Prostate gland (tissue), 2 donors: Measurements from ENCODE around the gene RNF225. TPM values are rescaled to one million over a fixed set of nuclear protein-coding genes. Genes with fewer than 3 reads are reported as not detected.

Experiments used
- DNase-seq: peaks from one replicate; pipeline ENCODE4 v3.0.0-alpha.2; 2019; ENCODE audit warnings: low spot score
- H3K27ac ChIP-seq, 2 donors: fragments of 200-600 bp; sonication (generic); 2 replicates each; pipeline ENCODE4 v1.5.1; 2017 to 2019
- H3K27me3 ChIP-seq: fragments of 200-600 bp; sonication (generic); replicated peaks from 2 replicates; pipeline ENCODE4 v1.5.1; 2019; ENCODE audit not compliant: insufficient read depth
- H3K36me3 ChIP-seq, 2 donors: fragments of 200-600 bp; sonication (generic); 1 replicate in 1 of 2; 2 replicates in 1 of 2; pipeline versions ENCODE4 v1.5.1 to v1.8.1; 2017 to 2019
- H3K4me1 ChIP-seq: fragments of 200-600 bp; sonication (generic); replicated peaks from 2 replicates; pipeline ENCODE4 v1.5.1; 2019
- H3K4me3 ChIP-seq, 2 donors: fragments of 200-600 bp; sonication (generic); 2 replicates each; pipeline ENCODE4 v1.5.1; 2017 to 2019
- H3K9me3 ChIP-seq: fragments of 200-600 bp; sonication (generic); 2 replicates; pipeline ENCODE4 v1.5.1; 2017
- CTCF ChIP-seq, 4 experiments: fragments of 200-600 bp in 2 of 4; fragments of 450-650 bp in 2 of 4; sonication (generic) in 2 of 4; IDR thresholded peaks; 1 replicate in 3 of 4; 2 replicates in 1 of 4; pipeline ENCODE4 v1.5.1; 2016 to 2019; ENCODE audit warnings: antibody characterized with exemption in 4 of 4, mild to moderate bottlenecking in 2 of 4, moderate library complexity in 2 of 4
- POLR2A ChIP-seq: fragments of 450-650 bp; IDR thresholded peaks from one replicate; pipeline ENCODE4 v1.6.1; 2016; ENCODE audit warnings: antibody characterized with exemption, mild to moderate bottlenecking
- POLR2AphosphoS5 ChIP-seq: sonication (generic); formaldehyde crosslinking; IDR thresholded peaks from one replicate; pipeline ENCODE4 v1.6.1; 2017; ENCODE audit warnings: antibody characterized with exemption
- WGBS: methylation state at CpG from one replicate; pipeline ENCODE4 v1.1.5; 2018; 5-methylcytosine and 5-hydroxymethylcytosine counted together
- intact Hi-C: fragments of 100-400 bp; cut with DNase I; formaldehyde crosslinking; loops from one replicate; pipeline ENCODE4 v1.14.2; 2022
- total RNA-seq, 2 donors: library from RNA; depleted of rRNA; stranded (reverse); fragments of >200 nt; gene quantifications; one replicate each; pipeline ENCODE4 v1.1.0, GENCODE V29; 2016

RNF225 gene
- total RNA-seq, 2 donors from 2014 or later, result 0.62 to 7.0 TPM

GRCh38 chr19:58350001-58350861, 45.2 kb upstream of the RNF225 start:
- Histone ChIP-seq H3K4me3 (no peak overlapping the region), H3K36me3 (no peaks in the 10 kb centered on the region), H3K27ac (no peak overlapping the region), H3K27me3 (peaks cover 3% of the 10 kb centered on the region), H3K4me1 (no peaks in the 10 kb centered on the region), H3K9me3 (no peaks in the 10 kb centered on the region)
- 30% methylated on average over 68 of the region's 84 CpGs for WGBS
- intact Hi-C loops, result no loop called here
- no peak for TF ChIP-seq CTCF (IDR thresholded peaks at IDR 0.05)
- no peak for TF ChIP-seq POLR2AphosphoS5
- no peak for TF ChIP-seq POLR2A
- DNase-seq, result no peak

GRCh38 chr19:58350871-58351557, 44.4 kb upstream of the RNF225 start:
- Histone ChIP-seq H3K27ac (no peak overlapping the region), H3K4me3 (no peak overlapping the region), H3K9me3 (no peaks in the 10 kb centered on the region), H3K27me3 (peaks cover 3% of the 10 kb centered on the region), H3K36me3 (no peaks in the 10 kb centered on the region), H3K4me1 (no peaks in the 10 kb centered on the region)
- DNase-seq, result no peak
- WGBS, result 48% methylated on average over 34 of the region's 34 CpGs
- intact Hi-C loops, result no loop called here
- TF ChIP-seq POLR2A (no peak), CTCF (IDR thresholded peaks at IDR 0.05) (no peak), POLR2AphosphoS5 (no peak)

GRCh38 chr19:58351558-58351878, 43.9 kb upstream of the RNF225 start:
- H3K9me3 ChIP-seq, result no peaks in the 10 kb centered on the region
- DNase-seq, result no peak
- 86% methylated on average over 9 of the region's 9 CpGs for WGBS
- no peaks in the 10 kb centered on the region for H3K36me3 ChIP-seq
- H3K27ac ChIP-seq, result no peak overlapping the region
- TF ChIP-seq POLR2A, result no peak
- TF ChIP-seq CTCF (IDR thresholded peaks at IDR 0.05), result no peak
- TF ChIP-seq POLR2AphosphoS5, result no peak
- H3K4me1 ChIP-seq, result no peaks in the 10 kb centered on the region
- H3K27me3 ChIP-seq, result peaks cover 3% of the 10 kb centered on the region
- intact Hi-C loops, result no loop called here
- no peak overlapping the region for H3K4me3 ChIP-seq

- no peak overlapping the region for H3K4me3 ChIP-seq
- no peaks in the 10 kb centered on the region for H3K9me3 ChIP-seq
- H3K36me3 ChIP-seq, result no peaks in the 10 kb centered on the region
- no peaks in the 10 kb centered on the region for H3K4me1 ChIP-seq
- peaks cover 3% of the 10 kb centered on the region for H3K27me3 ChIP-seq
- intact Hi-C loops, result no loop called here
- DNase-seq, result no peak
- no peak overlapping the region for H3K27ac ChIP-seq
- WGBS, result 84% methylated on average over 23 of the region's 23 CpGs
- TF ChIP-seq POLR2AphosphoS5, result no peak
- TF ChIP-seq POLR2A, result no peak
- no peak for TF ChIP-seq CTCF (IDR thresholded peaks at IDR 0.05)
These were observed 43.3 kb upstream of the RNF225 start for GRCh38 chr19:58351990-58352755.
